Thoracic aorta (tissue), 2 donors: ENCODE measurements around the gene NOPCHAP1. TPM values are rescaled to one million over a fixed set of nuclear protein-coding genes. Genes with fewer than 3 reads are reported as not detected.
A peak's percentile ranks its signal among the peaks of the same experiment; 100 is the strongest.
"Not testable (repeated sequence)": the region's sequence is repeated elsewhere in the genome, so short reads cannot be mapped to it uniquely, and the experiment has no call there.

Source experiments
- ATAC-seq: fragments of 150-250 bp; one replicate; pipeline ENCODE4 v1.8.0; 2017; ENCODE audit warnings: low read depth; ENCODE audit not compliant: insufficient number of reproducible peaks, low FRiP score
- DNase-seq: peaks from one replicate; pipeline ENCODE4 v3.0.0-alpha.2; 2020; ENCODE audit warnings: low spot score
- H3K27ac ChIP-seq, 2 donors: fragments of 200-600 bp; sonication (generic); 1 replicate in 1 of 2; 2 replicates in 1 of 2; pipeline ENCODE4 v1.5.1; 2016; ENCODE audit warnings: mild to moderate bottlenecking in 2 of 2, moderate library complexity in 2 of 2
- H3K27me3 ChIP-seq: fragments of 200-600 bp; sonication (generic); replicated peaks from 2 replicates; pipeline ENCODE4 v1.6.0; 2016; ENCODE audit warnings: mild to moderate bottlenecking; ENCODE audit not compliant: insufficient read depth
- H3K36me3 ChIP-seq: fragments of 200-600 bp; sonication (generic); one replicate; pipeline ENCODE4 v1.5.1; 2016
- H3K4me1 ChIP-seq, 2 donors: fragments of 200-600 bp; sonication (generic); 1 replicate in 1 of 2; 2 replicates in 1 of 2; pipeline versions ENCODE4 v1.5.1 to v1.6.0; 2016; ENCODE audit warnings: low read depth in 2 of 2, mild to moderate bottlenecking in 1 of 2; ENCODE audit not compliant: control insufficient read depth in 1 of 2
- H3K4me3 ChIP-seq: fragments of 200-600 bp; sonication (generic); 2 replicates; pipeline ENCODE4 v1.5.1; 2016; ENCODE audit warnings: mild to moderate bottlenecking
- H3K9me3 ChIP-seq: fragments of 200-600 bp; sonication (generic); 2 replicates; pipeline ENCODE4 v1.5.1; 2016
- total RNA-seq, 2 donors: library from RNA; depleted of rRNA; stranded (reverse); fragments of >200 nt; gene quantifications; one replicate each; pipeline versions ENCODE4 v1.1.0 to v1.2.3, GENCODE V29; 2016
- TF ChIP-seq, protein P1 (sequence below): fragments of 200-600 bp; sonication (generic); IDR thresholded peaks from one replicate; pipeline ENCODE4 v1.5.1; 2019; ENCODE audit warnings: antibody characterized with exemption

The NOPCHAP1 gene
- 1 to 10 TPM; 2.0 to 3.5 TPM for total RNA-seq

DNA sequence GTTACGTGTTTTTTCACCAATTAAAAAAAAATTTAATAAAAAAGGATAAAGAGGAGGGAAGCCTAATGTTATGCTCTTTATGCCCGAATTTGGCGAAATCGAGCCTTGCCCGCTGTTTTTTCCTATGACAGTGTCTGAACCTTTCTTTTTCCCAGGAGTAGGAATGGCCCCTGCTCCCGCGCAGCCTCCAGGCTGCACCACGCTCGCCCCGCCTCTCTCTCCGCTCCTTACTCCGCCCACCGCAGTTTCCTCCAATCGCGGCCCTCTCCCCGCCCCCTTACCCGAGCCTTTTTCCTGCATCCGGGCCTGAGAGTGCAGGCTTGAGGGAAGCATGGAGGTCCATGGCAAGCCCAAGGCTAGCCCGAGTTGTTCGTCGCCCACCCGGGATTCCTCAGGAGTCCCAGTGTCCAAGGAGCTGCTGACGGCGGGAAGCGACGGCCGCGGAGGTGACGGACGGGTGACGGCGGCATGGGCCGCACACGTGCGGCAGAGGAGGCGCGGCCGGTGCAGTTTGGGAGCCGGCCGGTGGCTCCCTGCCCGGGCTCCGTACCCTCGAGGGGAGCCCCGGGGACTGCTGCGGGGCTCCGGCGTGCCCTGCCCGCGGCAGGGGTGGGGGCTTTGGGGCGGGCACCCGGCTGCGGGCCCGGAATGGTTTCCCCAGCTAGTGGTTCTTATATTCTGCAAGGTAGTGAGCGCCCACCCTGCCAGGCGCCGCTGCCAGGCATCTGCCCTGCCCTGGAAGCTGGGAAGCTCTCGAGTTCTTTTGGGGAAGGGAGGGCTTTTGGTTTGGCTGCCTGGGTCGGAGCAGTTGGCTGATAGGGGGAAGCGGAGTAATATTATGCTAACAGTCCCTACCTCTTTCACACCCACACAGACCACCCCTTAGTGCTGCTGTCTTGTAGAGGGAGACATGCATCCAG, at the start of gene NOPCHAP1:
Gene NOPCHAP1, plus strand, starts transcription at position 295 of the 920 bp plus-strand sequence. Its CDS starts 37 bp downstream, at position 332.
- ATAC-seq (peak; percentile 96), DNase-seq (peak; percentile 85)
- peak within 1 kb of the TSS; percentile 43 to 62 for H3K27ac ChIP-seq
- no peaks in the 10 kb centered on the region for H3K27me3 ChIP-seq
- H3K4me1 ChIP-seq, result peaks cover 11 to 19% of the 10 kb centered on the region in 2 donors
- H3K4me3 ChIP-seq, result peak within 1 kb of the TSS; percentile 93
- H3K9me3 ChIP-seq, result no peaks in the 10 kb centered on the region
- H3K36me3 ChIP-seq, result no peaks in the 10 kb centered on the region
- TF ChIP-seq, protein P1, sequence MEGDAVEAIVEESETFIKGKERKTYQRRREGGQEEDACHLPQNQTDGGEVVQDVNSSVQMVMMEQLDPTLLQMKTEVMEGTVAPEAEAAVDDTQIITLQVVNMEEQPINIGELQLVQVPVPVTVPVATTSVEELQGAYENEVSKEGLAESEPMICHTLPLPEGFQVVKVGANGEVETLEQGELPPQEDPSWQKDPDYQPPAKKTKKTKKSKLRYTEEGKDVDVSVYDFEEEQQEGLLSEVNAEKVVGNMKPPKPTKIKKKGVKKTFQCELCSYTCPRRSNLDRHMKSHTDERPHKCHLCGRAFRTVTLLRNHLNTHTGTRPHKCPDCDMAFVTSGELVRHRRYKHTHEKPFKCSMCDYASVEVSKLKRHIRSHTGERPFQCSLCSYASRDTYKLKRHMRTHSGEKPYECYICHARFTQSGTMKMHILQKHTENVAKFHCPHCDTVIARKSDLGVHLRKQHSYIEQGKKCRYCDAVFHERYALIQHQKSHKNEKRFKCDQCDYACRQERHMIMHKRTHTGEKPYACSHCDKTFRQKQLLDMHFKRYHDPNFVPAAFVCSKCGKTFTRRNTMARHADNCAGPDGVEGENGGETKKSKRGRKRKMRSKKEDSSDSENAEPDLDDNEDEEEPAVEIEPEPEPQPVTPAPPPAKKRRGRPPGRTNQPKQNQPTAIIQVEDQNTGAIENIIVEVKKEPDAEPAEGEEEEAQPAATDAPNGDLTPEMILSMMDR, result no peak

DNA sequence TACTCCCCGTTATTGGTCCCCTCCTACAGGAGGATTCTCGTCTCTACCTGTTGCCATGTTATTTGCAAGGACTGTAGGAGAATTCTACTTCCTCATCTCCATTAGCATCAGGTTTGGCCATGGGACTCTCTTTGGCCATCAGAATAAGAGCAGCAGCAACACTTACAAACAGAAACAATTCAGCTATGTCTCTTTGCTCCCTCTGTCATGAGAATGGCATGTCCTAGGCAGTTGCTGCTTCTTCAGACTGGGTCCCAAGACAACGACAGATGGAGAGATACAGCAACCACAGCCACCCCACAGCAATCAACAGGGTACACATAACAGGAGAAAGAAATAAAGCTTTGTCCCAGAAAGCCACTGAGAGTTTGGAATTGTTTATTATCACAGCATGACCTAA, 47.7 kb upstream of the NOPCHAP1 start:
- H3K27ac ChIP-seq, result no peak overlapping the region
- no peaks in the 10 kb centered on the region for H3K9me3 ChIP-seq
- DNase-seq (no peak), ATAC-seq (no peak)
- no peaks in the 10 kb centered on the region for H3K27me3 ChIP-seq
- H3K4me3 ChIP-seq, result no peak overlapping the region
- peaks cover 12 to 46% of the 10 kb centered on the region in 2 donors for H3K4me1 ChIP-seq
- no peaks in the 10 kb centered on the region for H3K36me3 ChIP-seq
- TF ChIP-seq, protein P1, result no peak

- TF ChIP-seq, protein P1, result no peak
- H3K27ac ChIP-seq, result no peak overlapping the region
- H3K4me1 ChIP-seq, result peaks cover 12 to 46% of the 10 kb centered on the region in 2 donors
- H3K9me3 ChIP-seq, result no peaks in the 10 kb centered on the region
- DNase-seq (no peak), ATAC-seq (no peak)
- H3K4me3 ChIP-seq, result no peak overlapping the region
- H3K36me3 ChIP-seq, result no peaks in the 10 kb centered on the region
- no peaks in the 10 kb centered on the region for H3K27me3 ChIP-seq
These were observed 47.0 kb upstream of the NOPCHAP1 start for GRCh38 chr12:104939089-104939488.

- Histone ChIP-seq H3K4me3 (no peak overlapping the region), H3K36me3 (no peaks in the 10 kb centered on the region), H3K9me3 (no peaks in the 10 kb centered on the region), H3K27ac (no peak overlapping the region), H3K27me3 (no peaks in the 10 kb centered on the region), H3K4me1 (peaks cover 12 to 46% of the 10 kb centered on the region in 2 donors)
- DNase-seq (no peak), ATAC-seq (no peak)
- TF ChIP-seq, protein P1, result no peak
These were observed 44.7 kb upstream of the NOPCHAP1 start for GRCh38 chr12:104941454-104941853.

DNA sequence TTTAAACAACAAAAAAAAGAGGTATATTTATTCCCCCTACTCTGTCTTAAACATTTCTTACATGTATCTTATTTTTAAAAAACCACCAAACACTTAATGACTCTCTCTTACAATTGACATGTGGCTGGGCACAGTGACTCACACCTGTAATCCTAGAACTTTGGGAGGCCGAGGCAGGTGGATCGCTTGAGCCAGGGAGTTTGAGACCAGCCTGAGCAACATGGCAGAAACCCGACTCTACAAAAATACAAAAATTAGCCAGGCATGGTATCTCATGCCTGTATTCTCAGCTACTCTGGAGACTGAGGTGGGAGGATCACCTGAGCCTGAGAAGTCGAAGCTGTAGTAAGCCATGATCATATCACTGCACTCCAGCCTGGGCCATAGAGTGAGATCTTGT, 44.0 kb upstream of the NOPCHAP1 start:
- no peak overlapping the region for H3K27ac ChIP-seq
- H3K27me3 ChIP-seq, result no peaks in the 10 kb centered on the region
- TF ChIP-seq, protein P1, result no peak
- ATAC-seq, result no peak
- H3K36me3 ChIP-seq, result no peaks in the 10 kb centered on the region
- peaks cover 12 to 46% of the 10 kb centered on the region in 2 donors for H3K4me1 ChIP-seq
- DNase-seq, result no peak
- H3K4me3 ChIP-seq, result no peak overlapping the region
- no peaks in the 10 kb centered on the region for H3K9me3 ChIP-seq

DNA sequence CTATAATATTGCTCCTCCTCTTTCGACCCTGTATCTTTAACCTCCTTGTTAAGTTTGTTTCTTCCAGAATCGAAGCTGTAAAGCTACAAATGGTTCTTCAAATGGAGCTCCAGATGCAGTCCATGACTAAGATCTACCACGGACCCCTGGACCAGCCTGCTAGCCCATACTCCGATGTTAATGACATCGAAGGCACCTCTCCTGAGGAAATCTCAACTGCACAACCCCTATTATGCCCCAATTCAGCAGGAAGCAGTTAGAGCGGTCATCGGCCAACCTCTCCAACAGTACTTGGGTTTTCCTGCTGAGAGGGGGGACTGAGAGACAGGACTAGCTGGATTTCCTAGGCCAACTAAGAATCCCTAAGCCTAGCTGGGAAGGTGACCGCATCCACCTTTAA, 42.7 kb upstream of the NOPCHAP1 start:
- not testable (repeated sequence) for H3K4me3 ChIP-seq

More for the DNA sequence above, 42.7 kb upstream of the NOPCHAP1 start:
- H3K9me3 ChIP-seq, ATAC-seq, H3K27ac ChIP-seq, DNase-seq, H3K27me3 ChIP-seq, H3K36me3 ChIP-seq: not testable (repeated sequence)
- H3K4me1 ChIP-seq, result peaks cover 12 to 37% of the 10 kb centered on the region in 2 donors
